HG03565 (cell line): ENCODE results near the gene EXOC7.

Source experiments
- ATAC-seq: cut with Tn5 transposase; IDR thresholded peaks from one replicate; pipeline ENCODE4 v1.9.1; 2021; ENCODE audit warnings: mild to moderate bottlenecking, moderate library complexity; ENCODE audit not compliant: unreplicated experiment

The EXOC7 gene

DNA sequence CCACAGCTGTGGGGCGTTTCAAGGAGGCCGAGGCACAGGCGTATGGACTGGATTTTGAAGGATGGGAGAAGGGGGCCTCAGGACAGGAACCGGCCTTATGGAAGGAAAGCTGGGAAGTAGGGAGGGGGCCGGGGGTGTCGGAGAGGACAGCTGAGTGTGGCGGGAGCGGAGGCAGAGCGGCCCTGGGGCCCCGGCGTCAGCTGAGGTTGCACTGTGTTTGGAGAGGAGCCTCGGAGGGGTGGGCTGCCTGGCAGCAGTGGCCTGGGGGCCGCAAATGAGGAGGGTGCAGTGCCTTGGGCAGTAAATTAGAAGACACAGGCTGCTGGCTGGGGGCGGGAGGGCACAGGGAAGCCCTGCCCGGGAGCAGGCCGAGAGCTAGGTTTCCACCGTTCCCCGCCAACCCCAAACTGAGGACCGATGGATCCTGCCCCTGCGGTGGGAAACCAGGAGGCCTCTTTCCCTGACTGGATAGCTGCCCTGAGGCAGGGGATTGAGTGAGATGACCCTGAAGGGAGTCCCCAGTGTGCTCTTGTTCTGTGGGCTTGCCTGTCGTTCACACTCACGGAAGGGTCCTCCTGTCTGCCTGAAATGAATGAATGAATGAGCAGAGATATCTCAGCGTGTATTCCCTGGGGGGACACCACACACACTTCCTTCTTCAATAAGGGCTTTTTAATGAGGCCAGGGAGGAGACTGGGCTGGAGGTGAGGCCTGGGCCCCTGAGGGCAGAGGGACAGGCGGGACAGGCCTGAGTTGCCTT lies 19.0 kb upstream of the EXOC7 start:
- ATAC-seq: no peak

DNA sequence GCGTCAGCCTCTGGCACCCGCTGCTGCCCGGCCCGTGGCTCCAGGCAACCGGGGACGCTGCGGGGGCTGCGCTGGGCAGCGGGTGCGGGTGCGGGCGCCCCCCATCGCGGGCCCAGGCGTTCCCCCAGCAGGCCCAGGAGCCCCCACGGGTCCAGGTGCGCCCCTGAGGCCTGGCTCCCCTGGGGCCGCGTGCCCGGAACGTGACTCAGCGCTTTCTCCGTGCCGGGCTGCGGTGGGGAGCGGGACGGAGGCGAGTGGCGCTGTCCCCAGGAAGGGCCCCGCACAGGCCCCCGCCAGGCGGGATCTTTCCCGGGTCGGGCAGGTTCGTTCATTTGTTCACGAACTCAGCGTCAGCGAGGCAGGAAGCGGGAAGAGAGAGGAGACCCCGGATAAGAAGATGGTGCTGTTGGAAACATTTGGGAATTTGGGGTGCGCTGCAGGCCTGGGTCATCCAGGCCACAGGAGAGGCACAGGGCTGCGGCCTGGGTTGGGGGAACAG lies 18.4 kb upstream of the EXOC7 start:
- no peak for ATAC-seq

DNA sequence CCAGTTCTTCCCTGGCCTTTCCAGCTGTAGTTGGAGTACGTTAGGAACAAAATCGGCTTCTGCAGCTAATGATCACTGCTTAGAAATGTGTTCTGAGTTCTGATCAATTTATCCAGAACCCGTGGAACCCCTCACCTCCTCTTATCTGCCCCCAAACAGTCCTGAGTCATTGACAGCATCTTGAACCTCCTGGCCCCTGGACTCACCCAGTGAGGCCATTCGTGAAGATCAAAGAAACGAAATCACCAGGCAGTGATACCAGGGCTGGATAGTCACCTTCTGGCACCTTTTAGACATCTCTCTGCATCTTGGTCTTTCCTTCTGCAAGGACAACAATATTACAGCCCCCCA lies 17.0 kb upstream of the EXOC7 start:
- no peak for ATAC-seq

- ATAC-seq: no peak
These were observed 16.1 kb upstream of the EXOC7 start for GRCh38 chr17:76119409-76120371.

- ATAC-seq: no peak
These were observed 11.7 kb upstream of the EXOC7 start for GRCh38 chr17:76115138-76115754.

DNA sequence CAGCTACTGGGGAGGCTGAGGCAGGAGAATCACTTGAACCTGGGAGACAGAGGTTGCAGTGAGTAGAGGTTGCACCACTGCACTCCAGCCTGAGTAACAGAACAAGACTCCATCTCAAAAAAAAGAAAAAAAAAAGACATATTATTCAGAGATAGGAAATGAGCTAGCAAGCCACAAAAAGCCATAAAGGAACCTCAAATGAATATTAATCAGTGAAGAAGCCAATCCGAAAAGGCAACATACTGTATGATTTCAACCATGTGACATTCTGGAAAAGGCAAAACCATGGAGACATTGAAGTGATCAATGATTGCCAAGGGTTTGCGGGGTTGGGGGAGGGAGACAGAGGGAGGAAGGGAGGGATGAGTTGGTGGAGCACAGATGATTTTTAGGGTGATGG lies 8.4 kb upstream of the EXOC7 start:
- ATAC-seq: no peak

- no peak for ATAC-seq
These were observed 3.9 kb upstream of the EXOC7 start for GRCh38 chr17:76107509-76107908.

DNA sequence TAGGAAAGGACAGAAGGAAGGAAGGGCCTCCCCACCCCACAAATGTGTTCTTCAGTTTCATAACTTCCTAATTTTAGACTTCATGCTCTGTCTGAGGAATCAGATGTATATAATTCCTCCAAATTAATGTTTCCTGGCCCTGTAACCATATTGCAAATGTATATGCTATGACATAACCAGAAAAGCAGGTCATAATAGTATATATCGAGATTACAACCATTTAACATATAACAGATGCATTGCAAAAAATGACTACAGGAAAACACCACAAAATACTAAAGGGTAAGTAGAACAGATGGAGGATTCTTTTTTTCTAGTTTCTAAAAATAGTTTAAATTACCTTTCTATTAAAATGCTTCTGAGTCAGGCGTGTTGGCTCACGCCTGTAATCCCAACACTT lies 3.1 kb upstream of the EXOC7 start:
- ATAC-seq: no peak

GRCh38 chr17:76104896-76105231 lies 1.3 kb upstream of the EXOC7 start:
- no peak for ATAC-seq

- ATAC-seq: no peak
These were observed 731 bp upstream of the EXOC7 start for GRCh38 chr17:76104140-76104895.

- ATAC-seq: no peak
These were observed 678 bp downstream of the EXOC7 start for GRCh38 chr17:76102944-76103273.

DNA sequence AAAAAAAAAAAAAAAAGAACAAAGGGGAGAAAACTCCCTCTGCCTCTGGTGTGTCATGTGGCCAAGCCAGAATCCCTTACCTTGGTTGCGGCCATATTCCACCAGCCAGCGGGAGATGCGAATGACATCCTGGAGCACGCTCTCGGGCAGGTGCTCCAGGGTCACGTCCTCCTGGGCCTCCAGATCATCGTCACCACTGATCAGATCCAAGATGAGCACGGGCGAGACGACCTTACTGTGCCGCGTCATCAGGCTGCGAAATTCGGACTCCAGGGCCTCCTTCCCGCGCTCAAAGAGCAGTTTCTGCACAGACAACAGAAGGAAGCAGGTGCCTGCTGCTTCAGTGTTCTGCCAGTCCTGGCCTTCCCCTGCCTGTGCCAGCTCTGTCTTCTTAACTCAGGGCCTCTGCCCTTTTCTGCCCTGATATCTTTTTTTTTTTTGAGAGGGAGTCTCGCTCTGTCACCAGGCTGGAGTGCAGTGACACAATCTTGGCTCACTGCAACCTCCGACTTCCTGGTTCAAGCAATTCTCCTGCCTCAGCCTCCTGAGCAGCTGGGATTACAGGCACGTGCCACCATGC lies 5.8 kb downstream of the EXOC7 start:
- no peak for ATAC-seq

- ATAC-seq: no peak
These were observed 7.6 kb downstream of the EXOC7 start for GRCh38 chr17:76095943-76096342.

- no peak for ATAC-seq
These were observed 9.5 kb downstream of the EXOC7 start for GRCh38 chr17:76094046-76094445.

DNA sequence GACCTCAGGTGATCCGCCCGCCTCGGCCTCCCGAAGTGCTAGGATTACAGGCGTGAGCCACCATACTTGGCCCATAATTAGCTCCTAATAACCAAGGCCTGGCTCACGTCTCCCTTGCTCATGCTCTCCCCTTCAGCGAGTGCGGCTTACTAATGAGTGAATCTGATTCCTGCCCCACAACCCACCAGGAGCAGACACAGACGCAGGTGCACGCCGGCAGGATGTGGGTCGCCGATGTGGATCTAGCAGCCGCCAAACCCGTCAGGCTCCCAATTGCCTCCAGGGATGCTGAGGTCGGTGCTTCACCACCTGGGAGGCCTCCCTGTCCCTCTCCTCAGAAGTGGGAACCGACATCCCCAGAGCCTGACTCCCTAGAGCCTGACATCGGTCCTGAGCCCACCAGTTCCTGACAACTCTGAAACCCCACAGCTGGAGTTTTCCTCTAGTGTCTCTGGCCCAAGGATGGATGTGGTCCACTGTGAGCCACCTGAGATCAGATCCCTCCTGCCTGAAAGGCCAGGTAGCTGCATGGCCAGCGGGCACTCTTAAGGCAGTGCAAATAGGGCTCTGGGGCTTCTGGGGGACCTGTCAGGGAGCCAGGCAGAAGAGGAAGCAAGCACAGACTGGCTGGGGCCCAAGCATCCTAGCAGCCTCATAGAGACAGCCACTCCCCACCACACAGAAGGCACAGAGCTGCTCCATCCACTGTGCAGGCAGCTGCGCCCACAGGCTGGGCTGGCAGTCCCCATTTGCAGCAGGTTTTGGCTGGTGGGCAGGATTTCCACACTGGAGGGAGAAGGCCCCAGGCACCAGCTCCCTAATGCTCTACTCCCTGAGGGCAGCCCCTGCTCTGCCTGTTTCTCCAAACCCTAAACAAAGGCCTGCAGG lies 10.8 kb downstream of the EXOC7 start:
- ATAC-seq: no peak

DNA sequence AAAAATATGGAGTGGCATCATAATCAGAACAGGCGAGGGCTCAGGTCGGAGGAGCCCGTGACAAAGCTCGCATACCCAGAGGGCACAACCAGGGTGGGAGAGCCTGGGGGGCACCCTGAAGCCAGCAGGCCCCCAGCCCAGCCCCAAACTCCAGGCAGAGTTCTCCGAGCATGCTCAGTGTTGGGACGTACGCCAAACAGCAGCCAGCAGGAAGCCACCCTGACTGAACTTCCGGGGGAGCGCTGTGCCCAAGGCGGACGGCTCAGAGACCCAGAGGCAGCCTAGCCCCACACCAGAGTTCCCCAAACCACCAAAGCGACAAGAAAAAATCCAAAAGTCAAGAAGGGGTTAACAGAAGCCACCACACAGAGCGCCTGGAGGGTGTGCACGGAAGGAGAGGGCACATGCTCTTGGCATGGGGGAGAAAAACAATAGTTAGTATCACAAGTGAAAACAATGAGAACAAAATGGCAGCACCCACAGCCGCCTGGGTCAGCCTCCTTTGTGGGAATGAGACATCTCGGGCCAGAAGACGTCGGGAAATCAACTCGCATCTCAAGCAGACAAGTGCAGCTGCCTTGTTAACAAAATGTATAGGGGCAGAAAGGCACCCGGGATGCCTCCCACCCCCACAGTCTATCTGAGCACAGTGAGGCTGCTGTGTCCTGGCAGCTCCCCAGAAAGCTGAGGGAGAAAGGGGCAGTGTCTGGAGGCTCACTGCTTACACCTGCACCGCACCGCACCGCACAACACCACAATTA lies 11.9 kb downstream of the EXOC7 start:
- ATAC-seq: no peak

GRCh38 chr17:76090517-76091129 lies 13.0 kb downstream of the EXOC7 start:
- ATAC-seq: no peak

DNA sequence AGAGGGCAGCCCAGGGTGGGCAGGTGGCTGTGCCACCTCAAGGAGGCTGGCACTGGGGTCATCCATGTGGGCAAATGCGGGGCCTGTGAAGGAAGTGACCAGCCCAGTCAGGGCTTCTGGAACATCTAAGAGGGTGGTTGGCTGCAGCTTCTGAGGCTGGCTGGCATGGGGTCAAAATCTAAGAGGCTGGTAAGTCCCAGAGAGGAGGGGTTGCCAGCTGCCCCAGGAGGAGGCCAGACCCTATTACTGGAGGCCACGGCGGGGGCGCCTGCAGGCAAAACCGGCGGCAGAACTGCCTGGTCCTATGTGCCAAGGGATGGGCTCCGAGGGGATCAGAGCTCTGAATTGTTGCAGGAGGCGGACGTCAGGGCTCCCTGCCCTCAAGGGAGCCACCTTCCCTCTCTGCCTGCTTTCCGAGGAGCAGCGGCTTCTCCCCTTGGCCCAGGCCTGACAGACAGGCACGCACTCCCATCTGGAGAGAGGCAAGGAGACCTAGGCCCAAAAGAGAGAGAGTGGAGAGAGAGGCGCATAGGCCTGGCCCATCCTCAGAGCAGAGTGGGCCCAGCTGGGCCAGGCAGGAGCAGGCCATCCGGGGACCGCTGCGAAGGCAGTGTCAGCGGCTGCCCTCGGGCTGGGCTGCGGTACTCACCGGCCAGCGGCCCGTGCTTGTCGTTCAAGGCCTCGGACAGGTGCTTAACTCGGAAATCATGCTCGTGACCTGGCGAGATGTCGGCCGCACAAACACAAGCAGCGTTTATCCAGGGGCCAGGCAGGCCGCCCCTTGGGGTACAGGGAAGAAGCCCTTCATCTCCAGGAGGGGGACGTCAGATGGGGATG lies 13.7 kb downstream of the EXOC7 start:
- ATAC-seq: no peak
